Endothelial cell of umbilical vein (primary cell): ENCODE results near the gene DEXI. TPM values are rescaled to one million over a fixed set of nuclear protein-coding genes. Genes with fewer than 3 reads are reported as not detected.

Experiments used
- BruUV-seq: library from RNA; stranded (reverse); fragments of 400-500 nt; replicated peaks from 2 replicates; lab custom pipeline; 2021; lab: Mats Ljungman, UMichigan
- CTCF ChIA-PET: fragments of 300-600, 350-600 bp; sonication (Branson Sonifier 250); formaldehyde crosslinking; loops from one replicate; lab custom pipeline; 2021; ENCODE audit warnings: antibody characterized with exemption, inconsistent platforms; lab: Charles Lee
- POLR2A ChIA-PET: fragments of 300-600, 350-600 bp; sonication (Branson Sonifier 250); formaldehyde crosslinking; loops from one replicate; lab custom pipeline; 2021; ENCODE audit warnings: antibody characterized with exemption, inconsistent platforms; lab: Charles Lee
- DNase-seq: peaks from one replicate; pipeline ENCODE4 v3.0.0-alpha.2; 2011; ENCODE audit warnings: low read depth, low spot score
- FAIRE-seq: peaks from 2 replicates; lab custom pipeline; 2011; peaks lifted over from hg19 to GRCh38; lab: Jason Lieb, UNC
- H2AFZ ChIP-seq: 2 replicates; pipeline ENCODE4 v1.6.0; 2012; ENCODE audit warnings: low read depth, low read length, control low read depth, inconsistent platforms
- H3K27ac ChIP-seq: 2 replicates; pipeline ENCODE4 v1.5.1; 2011; ENCODE audit warnings: low read depth, mild to moderate bottlenecking, control low read depth, low read length, moderate library complexity; ENCODE audit not compliant: insufficient read depth
- H3K27me3 ChIP-seq, 2 experiments: 2 replicates each; pipeline versions ENCODE4 v1.6.0 to v1.6.1; 2011; ENCODE audit warnings: low read length in 2 of 2, mixed read lengths in 1 of 2; ENCODE audit not compliant: control insufficient read depth in 2 of 2, insufficient read depth in 2 of 2
- H3K36me3 ChIP-seq, 2 experiments: 2 replicates in 1 of 2; 3 replicates in 1 of 2; pipeline ENCODE4 v1.5.1; 2011; ENCODE audit warnings: low read length in 2 of 2, mild to moderate bottlenecking in 1 of 2, moderate library complexity in 1 of 2; ENCODE audit not compliant: control insufficient read depth in 2 of 2, insufficient read depth in 2 of 2; ENCODE audit errors: extremely low read depth in 1 of 2
- H3K4me1 ChIP-seq: 3 replicates; pipeline ENCODE4 v1.5.1; 2011; ENCODE audit warnings: mild to moderate bottlenecking, low read length; ENCODE audit not compliant: control insufficient read depth, insufficient read depth; ENCODE audit errors: extremely low read depth
- H3K4me2 ChIP-seq: 2 replicates; pipeline ENCODE4 v1.6.1; 2011; ENCODE audit warnings: low read length, control low read depth, mixed read lengths; ENCODE audit not compliant: insufficient read depth
- H3K4me3 ChIP-seq, 3 experiments: fragments of 200-600 bp in 1 of 3; sonication (generic), shearing (Covaris generic) in 1 of 3; replicated peaks in 1 of 3; 2 replicates each; pipeline ENCODE4 v1.5.1; 2011 to 2016; ENCODE audit warnings: control low read depth in 3 of 3, low read length in 3 of 3, mild to moderate bottlenecking in 2 of 3, inconsistent platforms in 1 of 3, low read depth in 1 of 3, moderate library complexity in 1 of 3; ENCODE audit not compliant: insufficient read depth in 1 of 3
- H3K79me2 ChIP-seq: 2 replicates; pipeline ENCODE4 v1.6.0; 2012; ENCODE audit warnings: low read length, inconsistent platforms; ENCODE audit not compliant: control insufficient read depth, insufficient read depth
- H3K9ac ChIP-seq: replicated peaks from 2 replicates; pipeline ENCODE3; 2011; ENCODE audit warnings: low read length, control low read depth; ENCODE audit not compliant: insufficient read depth; ENCODE audit errors: extremely low read depth
- H3K9me1 ChIP-seq: replicated peaks from 3 replicates; pipeline ENCODE4 v1.6.0; 2011; ENCODE audit warnings: mild to moderate bottlenecking, low read length; ENCODE audit not compliant: control insufficient read depth, insufficient read depth; ENCODE audit errors: extremely low read depth
- H3K9me3 ChIP-seq: replicated peaks from 2 replicates; pipeline ENCODE4 v1.5.1; 2012; ENCODE audit warnings: low read length, inconsistent platforms; ENCODE audit not compliant: control insufficient read depth, insufficient read depth
- H4K20me1 ChIP-seq: replicated peaks from 2 replicates; pipeline ENCODE3; 2011; ENCODE audit warnings: mild to moderate bottlenecking, low read length; ENCODE audit not compliant: control insufficient read depth, insufficient read depth; ENCODE audit errors: extremely low read depth
- EZH2 ChIP-seq: IDR thresholded peaks from 2 replicates; pipeline ENCODE4 v1.6.1; 2012; ENCODE audit warnings: borderline replicate concordance, low read depth, mild to moderate bottlenecking, moderate library complexity, low read length, inconsistent platforms; ENCODE audit not compliant: severe bottlenecking
- FOS ChIP-seq: IDR thresholded peaks from 2 replicates; pipeline ENCODE4 v1.6.1; 2011; ENCODE audit warnings: mild to moderate bottlenecking, low read length, moderate library complexity, borderline replicate concordance; ENCODE audit not compliant: insufficient read depth
- GATA2 ChIP-seq: IDR thresholded peaks from 2 replicates; pipeline ENCODE4 v1.7.0; 2011; ENCODE audit warnings: low read depth, mild to moderate bottlenecking, moderate library complexity, mixed read lengths, low read length; ENCODE audit not compliant: insufficient read length, insufficient read depth
- JUN ChIP-seq: IDR thresholded peaks from 2 replicates; pipeline ENCODE4 v1.6.1; 2011; ENCODE audit warnings: borderline replicate concordance, low read depth; ENCODE audit not compliant: insufficient read length, insufficient read depth
- MAX ChIP-seq: IDR thresholded peaks from 2 replicates; pipeline ENCODE4 v1.6.1; 2011; ENCODE audit not compliant: insufficient read depth, insufficient read length
- MYC ChIP-seq: IDR thresholded peaks from one replicate; pipeline ENCODE4 v1.6.1; 2011; ENCODE audit warnings: mild to moderate bottlenecking, low read depth, low read length
- POLR2A ChIP-seq: IDR thresholded peaks from 2 replicates; pipeline ENCODE4 v1.6.1; 2012; ENCODE audit warnings: low read depth, mild to moderate bottlenecking, control low read depth, low read length
- POLR2AphosphoS5 ChIP-seq: IDR thresholded peaks from 2 replicates; pipeline ENCODE4 v1.6.1; 2012; ENCODE audit warnings: low read depth, mild to moderate bottlenecking, control low read depth, low read length, moderate library complexity; ENCODE audit not compliant: insufficient read depth
- dilution Hi-C: fragments of 300-500 bp; cut with MboI; formaldehyde crosslinking; loops from one replicate; pipeline ENCODE4 v1.15.0; 2019; ENCODE audit warnings: low sequenced_read_pairs; ENCODE audit not compliant: extremely low pct_ligation_motif_present
- intact Hi-C: fragments of 100-400 bp; cut with micrococcal nuclease; formaldehyde crosslinking; loops from one replicate; pipeline ENCODE4 v1.10.0; 2022
- polyA plus RNA-seq, 4 experiments: library from polyadenylated mRNA; depleted of rRNA in 3 of 4; stranded (reverse) in 3 of 4; unstranded in 1 of 4; fragments of >200 nt; gene quantifications; 2 replicates each; pipeline versions ENCODE4 v1.2.1 to v1.2.3, GENCODE V29; 2011 to 2012; ENCODE audit warnings: missing spikeins in 1 of 4
- total RNA-seq: library from RNA; stranded (reverse); gene quantifications from 2 replicates; pipeline ENCODE4 v1.2.3, GENCODE V29; 2021
- TF ChIP-seq, protein P1 (sequence below), 2 donors: IDR thresholded peaks; 1 replicate in 1 of 2; 2 replicates in 1 of 2; pipeline ENCODE4 v1.5.1; 2011; ENCODE audit warnings: low read length in 2 of 2, mild to moderate bottlenecking in 2 of 2, moderate library complexity in 2 of 2, control low read depth in 1 of 2, inconsistent platforms in 1 of 2, low read depth in 1 of 2; ENCODE audit not compliant: insufficient read depth in 1 of 2; ENCODE audit errors: extremely low read depth in 1 of 2

DEXI gene
- total and polyA plus RNA-seq, 2 donors (not counting 3 experiments of a cell fraction or from before 2014, with no cell fraction given) = 32.8 to 69.5 TPM

- no peak for FAIRE-seq
- Histone ChIP-seq H2AFZ (no peak overlapping the region), H3K9me1 (no peaks in the 10 kb centered on the region), H3K27me3 (no peaks in the 10 kb centered on the region), H3K4me2 (no peak overlapping the region), H3K27ac (no peak overlapping the region), H3K9ac (no peak overlapping the region), H3K79me2 (peaks cover 30% of the 10 kb centered on the region), H3K4me3 (no peak overlapping the region), H3K4me1 (peaks cover 21% of the 10 kb centered on the region), H3K36me3 (peaks cover 0 to 15% of the 10 kb centered on the region in 2 experiments), H4K20me1 (peaks cover 5% of the 10 kb centered on the region), H3K9me3 (no peaks in the 10 kb centered on the region)
- DNase-seq = no peak
- TF ChIP-seq MYC (no peak), EZH2 (no peak), FOS (no peak), MAX (no peak), POLR2A (no peak), GATA2 (no peak), POLR2AphosphoS5 (no peak), JUN (no peak)
- TF ChIP-seq, protein P1, sequence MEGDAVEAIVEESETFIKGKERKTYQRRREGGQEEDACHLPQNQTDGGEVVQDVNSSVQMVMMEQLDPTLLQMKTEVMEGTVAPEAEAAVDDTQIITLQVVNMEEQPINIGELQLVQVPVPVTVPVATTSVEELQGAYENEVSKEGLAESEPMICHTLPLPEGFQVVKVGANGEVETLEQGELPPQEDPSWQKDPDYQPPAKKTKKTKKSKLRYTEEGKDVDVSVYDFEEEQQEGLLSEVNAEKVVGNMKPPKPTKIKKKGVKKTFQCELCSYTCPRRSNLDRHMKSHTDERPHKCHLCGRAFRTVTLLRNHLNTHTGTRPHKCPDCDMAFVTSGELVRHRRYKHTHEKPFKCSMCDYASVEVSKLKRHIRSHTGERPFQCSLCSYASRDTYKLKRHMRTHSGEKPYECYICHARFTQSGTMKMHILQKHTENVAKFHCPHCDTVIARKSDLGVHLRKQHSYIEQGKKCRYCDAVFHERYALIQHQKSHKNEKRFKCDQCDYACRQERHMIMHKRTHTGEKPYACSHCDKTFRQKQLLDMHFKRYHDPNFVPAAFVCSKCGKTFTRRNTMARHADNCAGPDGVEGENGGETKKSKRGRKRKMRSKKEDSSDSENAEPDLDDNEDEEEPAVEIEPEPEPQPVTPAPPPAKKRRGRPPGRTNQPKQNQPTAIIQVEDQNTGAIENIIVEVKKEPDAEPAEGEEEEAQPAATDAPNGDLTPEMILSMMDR (IDR thresholded peaks at IDR 0.05; ENCODE audit: extremely low read depth in 1 of 2, insufficient read depth in 1 of 2, low read depth in 1 of 2, low read length in 2 of 2) = no peak
- POLR2A ChIA-PET = no interaction called here
- no TSS peak for BruUV-seq
- dilution Hi-C loops (no loop called here), intact Hi-C loops (no loop called here)
- CTCF ChIA-PET = interaction anchor here (4.7 kb wide), 1 partner anchor 15 kb away, joined by 17 read pairs; no protein-coding TSS in a partner anchor
Observed at GRCh38 chr16:10933865-10934264, 8.4 kb downstream of the DEXI start.
